Pancreas (tissue), 10 donors: Measurements from ENCODE around the gene TRIM51. TPM values are rescaled to one million over a fixed set of nuclear protein-coding genes. Genes with fewer than 3 reads are reported as not detected.
A peak's percentile ranks its signal among the peaks of the same experiment; 100 is the strongest.

Experiments used
- ATAC-seq, 4 donors: fragments of 200-7000 bp; cut with Tn5 transposase; one replicate each; pipeline versions ENCODE4 v1.8.0 to v1.9.1; 2020; ENCODE audit warnings: mild to moderate bottlenecking in 4 of 4, moderate library complexity in 4 of 4
- DNase-seq, 6 donors: peaks; one replicate each; pipeline ENCODE4 v3.0.0-alpha.2; 2020
- FAIRE-seq: peaks from 2 replicates; lab custom pipeline; 2012; peaks lifted over from hg19 to GRCh38; lab: Jason Lieb, UNC
- H3K27ac ChIP-seq, 4 donors: fragments of 200-600 bp; sonication (generic); 1 replicate in 3 of 4; 2 replicates in 1 of 4; pipeline versions ENCODE4 v1.5.0 to v1.8.0; 2020
- H3K27me3 ChIP-seq, 4 donors: fragments of 200-600 bp; one replicate each; pipeline ENCODE4 v1.8.0; 2021
- H3K36me3 ChIP-seq, 3 donors: fragments of 200-600 bp; sonication (generic) in 1 of 3; one replicate each; pipeline versions ENCODE4 v1.5.0 to v1.8.0; 2020 to 2021
- H3K4me1 ChIP-seq, 3 donors: fragments of 200-600 bp; one replicate each; pipeline ENCODE4 v1.8.0; 2021
- H3K4me3 ChIP-seq, 4 donors: fragments of 200-600 bp; sonication (generic) in 2 of 4; one replicate each; pipeline versions ENCODE4 v1.5.0 to v1.8.0; 2020 to 2021
- H3K9me3 ChIP-seq, 4 donors: fragments of 200-600 bp; one replicate each; pipeline ENCODE4 v1.8.0; 2021
- CTCF ChIP-seq, 4 donors: fragments of 200-600 bp; sonication (generic) in 3 of 4; IDR thresholded peaks; one replicate each; pipeline versions ENCODE4 v1.5.0 to v1.8.0; 2021; ENCODE audit warnings: antibody characterized with exemption in 4 of 4
- WGBS, 2 donors: extraction: QIAGEN DNeasy Blood & Tissue Kit; methylation state at CpG; one replicate each; pipeline ENCODE4 v1.1.7; 2013; 5-methylcytosine and 5-hydroxymethylcytosine counted together
- intact Hi-C, 3 donors: fragments of 100-400 bp; cut with DNase I; formaldehyde crosslinking; loops; one replicate each; pipeline versions ENCODE4 v1.11.1 to v1.14.2; 2022
- polyA plus RNA-seq, 2 donors: library from polyadenylated mRNA; stranded (reverse); fragments of 200-250 nt; gene quantifications; one replicate each; pipeline ENCODE4 v1.2.3, GENCODE V29; 2013
- total RNA-seq, 6 donors: library from RNA; stranded (reverse); fragmentation: NEBNext Ultra II Directional in 4 of 6; extraction: Animal tissue kit (Norgen Biotek cat#: 25700) in 4 of 6; gene quantifications; one replicate each; pipeline versions ENCODE4 v1.2.1 to v1.2.4, GENCODE V29; 2021 to 2023
- donor health status: healthy with polysubstance abuse.
- donor health status: DM: no; HTN: no; CAD: no; lungs with moderate emphysema.
- donor health status: DM: no; HTN: no; CAD: no.
- donor health status: control.
- donor health status: control.
- donor health status: Bipolar disorder and iron deficiency.
- donor health status: DM: yes; HTN: yes; CAD: no.
- donor health status: DM: no; HTN: no; CAD: no.
- donor health status: DM: no; HTN: no; CAD: no.
- donor health status: DM: yes; HTN: yes; CAD: no.

The TRIM51 gene
- total and polyA plus RNA-seq, 8 donors, result not detected

- 23 to 24% methylated on average over 2 of the region's 2 CpGs for WGBS, 2 donors
- FAIRE-seq (no peak), ATAC-seq (no peak), DNase-seq (no peak)
- H3K9me3 ChIP-seq, result no peaks in the 10 kb centered on the region
- no peaks in the 10 kb centered on the region for H3K36me3 ChIP-seq
- H3K27ac ChIP-seq, result no peak overlapping the region
- no peaks in the 10 kb centered on the region for H3K4me1 ChIP-seq
- no peak for TF ChIP-seq CTCF (IDR thresholded peaks at IDR 0.05)
- intact Hi-C loops, result no loop called here
- peaks cover 0 to 4% (median 0%) of the 10 kb centered on the region in 4 donors for H3K27me3 ChIP-seq
- H3K4me3 ChIP-seq, result no peak overlapping the region
Observed at GRCh38 chr11:55902308-55902707, 19.2 kb downstream of the TRIM51 start.

- no peaks in the 10 kb centered on the region for H3K27me3 ChIP-seq
- no peaks in the 10 kb centered on the region for H3K4me1 ChIP-seq
- no peaks in the 10 kb centered on the region for H3K36me3 ChIP-seq
- FAIRE-seq (no peak), ATAC-seq (no peak), DNase-seq (no peak)
- no peak within 1 kb of the TSS for H3K27ac ChIP-seq
- intact Hi-C loops, result no loop called here
- 18 to 25% methylated on average over 1 of the region's 1 CpG for WGBS, 2 donors
- TF ChIP-seq CTCF (IDR thresholded peaks at IDR 0.05), result no peak
- H3K4me3 ChIP-seq, result no peak within 1 kb of the TSS
- H3K9me3 ChIP-seq, result no peaks in the 10 kb centered on the region
Observed at GRCh38 chr11:55914482-55914881, 31.4 kb downstream of the TRIM51 start, which contains the start of gene OR5W2. TSS of gene OR5W2 (minus strand) at chr11:55914582. CDS start at chr11:55914582, 0 bp downstream.

- Histone ChIP-seq H3K4me1 (no peaks in the 10 kb centered on the region), H3K4me3 (no peak overlapping the region), H3K9me3 (no peaks in the 10 kb centered on the region), H3K27me3 (no peaks in the 10 kb centered on the region), H3K27ac (no peak overlapping the region), H3K36me3 (no peaks in the 10 kb centered on the region)
- peak in 1 of 6 donors; percentile 35 for DNase-seq
- intact Hi-C loops, result no loop called here
- WGBS, 2 donors, result 63 to 69% methylated on average over 5 of the region's 5 CpGs
- no peak for ATAC-seq
- no peak for FAIRE-seq
- TF ChIP-seq CTCF (IDR thresholded peaks at IDR 0.05), result no peak
Observed at GRCh38 chr11:55920537-55920936, 37.4 kb downstream of the TRIM51 start.

- TF ChIP-seq CTCF (IDR thresholded peaks at IDR 0.05), result no peak
- no peak for FAIRE-seq
- whole genome bisulfite sequencing, 2 donors, result 45 to 47% methylated on average over 2 of the region's 2 CpGs
Observed at GRCh38 chr11:55936300-55936699, 53.2 kb downstream of the TRIM51 start, which contains the start of gene OR5I1. TSS of gene OR5I1 (minus strand) at chr11:55936400. CDS start at chr11:55936400, 0 bp downstream.

More at GRCh38 chr11:55936300-55936699, 53.2 kb downstream of the TRIM51 start, which contains the start of gene OR5I1:
- ATAC-seq (no peak), DNase-seq (no peak)
- intact Hi-C loops, result no loop called here
- Histone ChIP-seq H3K4me1 (no peaks in the 10 kb centered on the region), H3K27me3 (peaks cover 0 to 6% (median 0%) of the 10 kb centered on the region in 4 donors), H3K9me3 (no peaks in the 10 kb centered on the region), H3K4me3 (no peak within 1 kb of the TSS), H3K36me3 (no peaks in the 10 kb centered on the region), H3K27ac (no peak within 1 kb of the TSS)

Other genes starting within 250 kb of the TRIM51 start
- gene OR4P4, start 248.2 kb upstream of the TRIM51 start, total RNA-seq, result not detected
- gene OR4P4, start 248.2 kb upstream of the TRIM51 start, polyA plus RNA-seq, result not detected
- not detected for gene OR4S2, start 235.0 kb upstream of the TRIM51 start, total RNA-seq
- gene OR4S2, start 235.0 kb upstream of the TRIM51 start, polyA plus RNA-seq, result not detected
- not detected for gene OR4C6, start 221.1 kb upstream of the TRIM51 start, total RNA-seq
- not detected for gene OR4C6, start 221.1 kb upstream of the TRIM51 start, polyA plus RNA-seq
- gene OR5D13, start 109.9 kb upstream of the TRIM51 start, total RNA-seq, result not detected
- not detected for gene OR5D13, start 109.9 kb upstream of the TRIM51 start, polyA plus RNA-seq
- not detected for gene OR5D14, start 87.7 kb upstream of the TRIM51 start, total RNA-seq
- not detected for gene OR5D14, start 87.7 kb upstream of the TRIM51 start, polyA plus RNA-seq
- not detected for gene OR5L1, start 71.9 kb upstream of the TRIM51 start, total RNA-seq
- not detected for gene OR5L1, start 71.9 kb upstream of the TRIM51 start, polyA plus RNA-seq
- gene OR5D18, start 63.7 kb upstream of the TRIM51 start, total RNA-seq, result not detected
- gene OR5D18, start 63.7 kb upstream of the TRIM51 start, polyA plus RNA-seq, result not detected
- not detected for gene OR5L2, start 56.1 kb upstream of the TRIM51 start, total RNA-seq
- not detected for gene OR5L2, start 56.1 kb upstream of the TRIM51 start, polyA plus RNA-seq
- not detected for gene OR5D16, start 44.5 kb upstream of the TRIM51 start, total RNA-seq
- not detected for gene OR5D16, start 44.5 kb upstream of the TRIM51 start, polyA plus RNA-seq
- not detected for gene OR5W2, start 31.3 kb downstream of the TRIM51 start, total RNA-seq
- not detected for gene OR5W2, start 31.3 kb downstream of the TRIM51 start, polyA plus RNA-seq
- not detected for gene OR5I1, start 53.1 kb downstream of the TRIM51 start, total RNA-seq
- not detected for gene OR5I1, start 53.1 kb downstream of the TRIM51 start, polyA plus RNA-seq
- not detected for gene OR10AG1, start 86.6 kb downstream of the TRIM51 start, total RNA-seq
- gene OR10AG1, start 86.6 kb downstream of the TRIM51 start, polyA plus RNA-seq, result not detected
- gene OR5F1, start 111.3 kb downstream of the TRIM51 start, total RNA-seq, result not detected
- not detected for gene OR5F1, start 111.3 kb downstream of the TRIM51 start, polyA plus RNA-seq
- not detected for gene OR5AS1, start 144.4 kb downstream of the TRIM51 start, total RNA-seq
- gene OR5AS1, start 144.4 kb downstream of the TRIM51 start, polyA plus RNA-seq, result not detected
- gene OR8I2, start 210.0 kb downstream of the TRIM51 start, total RNA-seq, result not detected
- not detected for gene OR8I2, start 210.0 kb downstream of the TRIM51 start, polyA plus RNA-seq
- not detected for gene OR8H2, start 220.4 kb downstream of the TRIM51 start, total RNA-seq
- not detected for gene OR8H2, start 220.4 kb downstream of the TRIM51 start, polyA plus RNA-seq
- not detected for gene OR8H3, start 239.1 kb downstream of the TRIM51 start, total RNA-seq
- not detected for gene OR8H3, start 239.1 kb downstream of the TRIM51 start, polyA plus RNA-seq